Measurements from ENCODE around the gene GPR132. TPM values are rescaled to one million over a fixed set of nuclear protein-coding genes. Genes with fewer than 3 reads are reported as not detected.
"Not testable (repeated sequence)": the region's sequence is repeated elsewhere in the genome, so short reads cannot be mapped to it uniquely, and the experiment has no call there.

The GPR132 gene
- total RNA-seq (10 to 100 TPM; 51.3 to 52.0 TPM), polyA plus RNA-seq (34.9 TPM)

GRCh38 chr14:105065280-105066228 is at the start of gene GPR132:
Gene GPR132, minus strand, starts transcription at chr14:105065430. Its CDS starts 10,010 bp downstream, at chr14:105055420.
- Histone ChIP-seq H3K4me3 (ENCODE audit: low read length) (peak within 1 kb of the TSS; percentile 99), H3K4me1 (ENCODE audit: insufficient read depth, low read length) (peaks cover 86% of the 10 kb centered on the region), H3K27ac (ENCODE audit: low read depth, low read length) (peak within 1 kb of the TSS; percentile 89), H3K27me3 (ENCODE audit: insufficient read depth, low read length, poor library complexity, severe bottlenecking) (no peaks in the 10 kb centered on the region), H3K9me3 (ENCODE audit: low read length) (no peaks in the 10 kb centered on the region), H3K36me3 (ENCODE audit: insufficient read depth, low read length) (no peaks in the 10 kb centered on the region)
- DNase-seq = peak; percentile 82 to 97 (median 96)
- Mint-ChIP-seq H3K9me3 (no peaks in the 10 kb centered on the region), H3K36me3 (peaks cover 0 to 22% (median 2%) of the 10 kb centered on the region in 3 donors), H3K27ac (peak within 1 kb of the TSS; percentile 94 to 100 (median 98)), H3K4me3 (peak within 1 kb of the TSS; percentile 88 to 100 (median 94)), H3K4me1 (peaks cover 63 to 91% (median 69%) of the 10 kb centered on the region in 3 donors), H3K27me3 (peaks cover 0 to 2% of the 10 kb centered on the region in 2 donors)
- POLR2A ChIA-PET = interaction anchor here (0.6 to 3.6 kb wide), 13 partner anchors 8 to 424 kb away, joined by 3 to 34 read pairs (median 4); partner anchors contain the start of genes BRF1, BTBD6, CDCA4 and PACS2
- CTCF ChIA-PET = interaction anchor here (1.0 to 12.5 kb wide), 8 partner anchors 8 to 89 kb away, joined by 3 to 153 read pairs (median 6); no protein-coding TSS in a partner anchor

- H3K27ac ChIP-seq (ENCODE audit: low read depth, low read length); H3K4me3 ChIP-seq (ENCODE audit: low read length); H3K27me3 ChIP-seq (ENCODE audit: insufficient read depth, low read length, poor library complexity, severe bottlenecking); DNase-seq; H3K36me3 ChIP-seq (ENCODE audit: insufficient read depth, low read length); H3K27ac Mint-ChIP-seq; H3K4me3 Mint-ChIP-seq; H3K4me1 ChIP-seq (ENCODE audit: insufficient read depth, low read length); H3K9me3 ChIP-seq (ENCODE audit: low read length); CTCF ChIA-PET; H3K4me1 Mint-ChIP-seq; H3K9me3 Mint-ChIP-seq; H3K36me3 Mint-ChIP-seq; POLR2A ChIA-PET: not testable (repeated sequence)
- H3K27me3 Mint-ChIP-seq = peaks cover 21 to 28% of the 10 kb centered on the region in 2 donors
Observed at GRCh38 chr14:105109243-105109642, 44.0 kb upstream of the GPR132 start.

- Histone ChIP-seq H3K4me1 (ENCODE audit: insufficient read depth, low read length) (no peaks in the 10 kb centered on the region), H3K9me3 (ENCODE audit: low read length) (no peaks in the 10 kb centered on the region), H3K4me3 (ENCODE audit: low read length) (no peak overlapping the region), H3K27me3 (ENCODE audit: insufficient read depth, low read length, poor library complexity, severe bottlenecking) (no peaks in the 10 kb centered on the region), H3K36me3 (ENCODE audit: insufficient read depth, low read length) (no peaks in the 10 kb centered on the region), H3K27ac (ENCODE audit: low read depth, low read length) (no peak overlapping the region)
- ChIA-PET CTCF (interaction anchor here (1.2 kb wide), 1 partner anchor 18 kb away, joined by 3 read pairs; no protein-coding TSS in a partner anchor), POLR2A (no interaction called here)
- Mint-ChIP-seq H3K27me3 (peaks cover 23 to 35% of the 10 kb centered on the region in 2 donors), H3K4me1 (peaks cover 0 to 7% (median 0%) of the 10 kb centered on the region in 3 donors), H3K27ac (no peak overlapping the region), H3K4me3 (no peak overlapping the region), H3K36me3 (peaks cover 0 to 4% (median 0%) of the 10 kb centered on the region in 3 donors), H3K9me3 (no peaks in the 10 kb centered on the region)
- no peak for DNase-seq
Observed at GRCh38 chr14:105108516-105108864, 43.3 kb upstream of the GPR132 start.

- POLR2A ChIA-PET = no interaction called here
- Mint-ChIP-seq H3K27ac (no peak overlapping the region), H3K36me3 (peaks cover 0 to 6% (median 0%) of the 10 kb centered on the region in 3 donors), H3K4me1 (peaks cover 0 to 7% (median 0%) of the 10 kb centered on the region in 3 donors), H3K4me3 (no peak overlapping the region), H3K27me3 (peaks cover 26 to 38% of the 10 kb centered on the region in 2 donors), H3K9me3 (no peaks in the 10 kb centered on the region)
- CTCF ChIA-PET = interaction anchor here (1.2 kb wide), 1 partner anchor 18 kb away, joined by 3 read pairs; no protein-coding TSS in a partner anchor
- H3K9me3 ChIP-seq (ENCODE audit: low read length) = no peaks in the 10 kb centered on the region
- no peaks in the 10 kb centered on the region for H3K4me1 ChIP-seq (ENCODE audit: insufficient read depth, low read length)
- H3K27me3 ChIP-seq (ENCODE audit: insufficient read depth, low read length, poor library complexity, severe bottlenecking) = no peaks in the 10 kb centered on the region
- DNase-seq = no peak
- no peak overlapping the region for H3K27ac ChIP-seq (ENCODE audit: low read depth, low read length)
- no peaks in the 10 kb centered on the region for H3K36me3 ChIP-seq (ENCODE audit: insufficient read depth, low read length)
- H3K4me3 ChIP-seq (ENCODE audit: low read length) = no peak overlapping the region
Observed at GRCh38 chr14:105107781-105108515, 42.7 kb upstream of the GPR132 start.

GRCh38 chr14:105107351-105107750 is 42.1 kb upstream of the GPR132 start:
- Mint-ChIP-seq H3K4me3 (no peak overlapping the region), H3K36me3 (peaks cover 0 to 6% (median 0%) of the 10 kb centered on the region in 3 donors), H3K9me3 (no peaks in the 10 kb centered on the region), H3K4me1 (peaks cover 0 to 7% (median 0%) of the 10 kb centered on the region in 3 donors), H3K27me3 (peaks cover 30 to 43% of the 10 kb centered on the region in 2 donors), H3K27ac (no peak overlapping the region)
- DNase-seq = no peak
- no peak overlapping the region for H3K4me3 ChIP-seq (ENCODE audit: low read length)
- no peaks in the 10 kb centered on the region for H3K27me3 ChIP-seq (ENCODE audit: insufficient read depth, low read length, poor library complexity, severe bottlenecking)
- ChIA-PET CTCF (interaction anchor here (1.2 kb wide), 1 partner anchor 17 kb away, joined by 3 read pairs; no protein-coding TSS in a partner anchor), POLR2A (no interaction called here)
- H3K9me3 ChIP-seq (ENCODE audit: low read length) = no peaks in the 10 kb centered on the region
- no peaks in the 10 kb centered on the region for H3K4me1 ChIP-seq (ENCODE audit: insufficient read depth, low read length)
- H3K36me3 ChIP-seq (ENCODE audit: insufficient read depth, low read length) = no peaks in the 10 kb centered on the region
- H3K27ac ChIP-seq (ENCODE audit: low read depth, low read length) = no peak overlapping the region

GRCh38 chr14:105105158-105105557 is 39.9 kb upstream of the GPR132 start:
- H3K4me1 Mint-ChIP-seq = peaks cover 0 to 7% (median 0%) of the 10 kb centered on the region in 3 donors
- Histone ChIP-seq H3K4me3 (ENCODE audit: low read length) (no peak overlapping the region), H3K27ac (ENCODE audit: low read depth, low read length) (no peak overlapping the region), H3K4me1 (ENCODE audit: insufficient read depth, low read length) (no peaks in the 10 kb centered on the region), H3K9me3 (ENCODE audit: low read length) (no peaks in the 10 kb centered on the region), H3K27me3 (ENCODE audit: insufficient read depth, low read length, poor library complexity, severe bottlenecking) (no peaks in the 10 kb centered on the region), H3K36me3 (ENCODE audit: insufficient read depth, low read length) (no peaks in the 10 kb centered on the region)
- no peaks in the 10 kb centered on the region for H3K9me3 Mint-ChIP-seq
- CTCF ChIA-PET = interaction anchor here (1.9 kb wide), 1 partner anchor 15 kb away, joined by 5 read pairs; no protein-coding TSS in a partner anchor
- no peak for DNase-seq
- no peak overlapping the region for H3K27ac Mint-ChIP-seq
- peaks cover 0 to 6% (median 0%) of the 10 kb centered on the region in 3 donors for H3K36me3 Mint-ChIP-seq
- peaks cover 40 to 60% of the 10 kb centered on the region in 2 donors for H3K27me3 Mint-ChIP-seq
- H3K4me3 Mint-ChIP-seq = no peak overlapping the region
- POLR2A ChIA-PET = interaction anchor here (0.6 kb wide), 1 partner anchor 11 kb away, joined by 4 read pairs; no protein-coding TSS in a partner anchor

- H3K4me3 ChIP-seq (ENCODE audit: low read length) = no peak overlapping the region
- Mint-ChIP-seq H3K4me3 (no peak overlapping the region), H3K36me3 (peaks cover 0 to 6% (median 0%) of the 10 kb centered on the region in 3 donors), H3K9me3 (peaks cover 0 to 6% (median 0%) of the 10 kb centered on the region in 5 donors), H3K4me1 (peaks cover 0 to 7% (median 0%) of the 10 kb centered on the region in 3 donors), H3K27ac (no peak overlapping the region), H3K27me3 (peaks cover 48 to 63% of the 10 kb centered on the region in 2 donors)
- H3K4me1 ChIP-seq (ENCODE audit: insufficient read depth, low read length) = no peaks in the 10 kb centered on the region
- H3K27ac ChIP-seq (ENCODE audit: low read depth, low read length) = no peak overlapping the region
- CTCF ChIA-PET = no interaction called here
- no peaks in the 10 kb centered on the region for H3K9me3 ChIP-seq (ENCODE audit: low read length)
- DNase-seq = no peak
- H3K36me3 ChIP-seq (ENCODE audit: insufficient read depth, low read length) = no peaks in the 10 kb centered on the region
- H3K27me3 ChIP-seq (ENCODE audit: insufficient read depth, low read length, poor library complexity, severe bottlenecking) = no peaks in the 10 kb centered on the region
- POLR2A ChIA-PET = no interaction called here
Observed at GRCh38 chr14:105102893-105103292, 37.7 kb upstream of the GPR132 start.

Measured in CD8-positive, alpha-beta memory T cell (primary cell).